Measurements from ENCODE around the gene PKDCC. TPM values are rescaled to one million over a fixed set of nuclear protein-coding genes. Genes with fewer than 3 reads are reported as not detected.

The PKDCC gene
- total RNA-seq, 6 experiments from 2014 or later, result not detected

- TF ChIP-seq, protein P1, sequence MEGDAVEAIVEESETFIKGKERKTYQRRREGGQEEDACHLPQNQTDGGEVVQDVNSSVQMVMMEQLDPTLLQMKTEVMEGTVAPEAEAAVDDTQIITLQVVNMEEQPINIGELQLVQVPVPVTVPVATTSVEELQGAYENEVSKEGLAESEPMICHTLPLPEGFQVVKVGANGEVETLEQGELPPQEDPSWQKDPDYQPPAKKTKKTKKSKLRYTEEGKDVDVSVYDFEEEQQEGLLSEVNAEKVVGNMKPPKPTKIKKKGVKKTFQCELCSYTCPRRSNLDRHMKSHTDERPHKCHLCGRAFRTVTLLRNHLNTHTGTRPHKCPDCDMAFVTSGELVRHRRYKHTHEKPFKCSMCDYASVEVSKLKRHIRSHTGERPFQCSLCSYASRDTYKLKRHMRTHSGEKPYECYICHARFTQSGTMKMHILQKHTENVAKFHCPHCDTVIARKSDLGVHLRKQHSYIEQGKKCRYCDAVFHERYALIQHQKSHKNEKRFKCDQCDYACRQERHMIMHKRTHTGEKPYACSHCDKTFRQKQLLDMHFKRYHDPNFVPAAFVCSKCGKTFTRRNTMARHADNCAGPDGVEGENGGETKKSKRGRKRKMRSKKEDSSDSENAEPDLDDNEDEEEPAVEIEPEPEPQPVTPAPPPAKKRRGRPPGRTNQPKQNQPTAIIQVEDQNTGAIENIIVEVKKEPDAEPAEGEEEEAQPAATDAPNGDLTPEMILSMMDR (IDR thresholded peaks at IDR 0.05), result no peak
- no peaks in the 10 kb centered on the region for H3K36me3 Mint-ChIP-seq (ENCODE audit: low read depth)
- peaks cover 15% of the 10 kb centered on the region for H3K27me3 Mint-ChIP-seq (ENCODE audit: insufficient read depth)
- H3K4me1 Mint-ChIP-seq (ENCODE audit: low read depth), result 0 out of 2 replicates have a peak, but pooled peaks cover 4% of the 10 kb centered on the region
- no peak overlapping the region for H3K27ac Mint-ChIP-seq
- H3K4me3 Mint-ChIP-seq, result no peak overlapping the region
- no peaks in the 10 kb centered on the region for H3K9me3 Mint-ChIP-seq
- no peak for DNase-seq
These were observed 21.5 kb upstream of the PKDCC start for GRCh38 chr2:42026272-42026671.

- peaks cover 16% of the 10 kb centered on the region for H3K27me3 Mint-ChIP-seq (ENCODE audit: insufficient read depth)
- no peaks in the 10 kb centered on the region for H3K36me3 Mint-ChIP-seq (ENCODE audit: low read depth)
- DNase-seq, result no peak
- no peak overlapping the region for H3K4me3 Mint-ChIP-seq
- TF ChIP-seq, protein P1 (IDR thresholded peaks at IDR 0.05), result no peak
- no peaks in the 10 kb centered on the region for H3K9me3 Mint-ChIP-seq
- no peak overlapping the region for H3K27ac Mint-ChIP-seq
- 0 out of 2 replicates have a peak, but pooled peaks cover 4% of the 10 kb centered on the region for H3K4me1 Mint-ChIP-seq (ENCODE audit: low read depth)
These were observed 19.2 kb upstream of the PKDCC start for GRCh38 chr2:42028571-42029148.

GRCh38 chr2:42029171-42029570 is 18.6 kb upstream of the PKDCC start:
- Mint-ChIP-seq H3K27me3 (ENCODE audit: insufficient read depth) (peaks cover 16% of the 10 kb centered on the region), H3K4me1 (ENCODE audit: low read depth) (0 out of 2 replicates have a peak, but pooled peaks cover 4% of the 10 kb centered on the region), H3K36me3 (ENCODE audit: low read depth) (no peaks in the 10 kb centered on the region), H3K27ac (no peak overlapping the region), H3K4me3 (no peak overlapping the region), H3K9me3 (no peaks in the 10 kb centered on the region)
- DNase-seq, result no peak
- TF ChIP-seq, protein P1 (IDR thresholded peaks at IDR 0.05), result no peak

DNA sequence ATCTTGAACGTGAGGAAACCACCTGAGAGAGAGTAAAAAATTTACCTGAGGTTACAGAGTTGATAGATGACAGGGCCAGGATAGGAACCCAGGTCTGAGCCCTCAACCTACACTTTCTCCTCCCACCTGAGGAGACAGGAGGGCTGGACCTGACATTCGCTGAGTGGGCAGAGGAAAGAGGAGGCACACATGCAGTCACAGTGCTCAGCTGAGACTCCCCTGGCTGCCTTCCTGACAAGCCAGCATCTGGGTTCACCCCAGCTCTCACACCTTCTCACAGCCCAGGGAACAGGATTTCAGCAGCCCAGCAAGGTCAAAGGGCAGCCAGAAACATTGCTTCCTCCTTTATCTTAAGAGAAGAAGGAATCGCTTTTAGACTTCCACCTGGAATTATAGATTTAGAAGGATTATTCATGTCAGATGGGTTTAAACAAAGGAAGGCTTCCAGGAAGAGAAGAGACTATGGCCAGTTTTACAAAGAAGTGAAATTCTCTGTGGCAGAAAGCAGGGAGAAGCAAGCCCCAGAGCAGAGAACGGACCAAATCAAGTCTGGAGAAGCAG is 18.1 kb upstream of the PKDCC start:
- no peaks in the 10 kb centered on the region for H3K36me3 Mint-ChIP-seq (ENCODE audit: low read depth)
- TF ChIP-seq, protein P1 (IDR thresholded peaks at IDR 0.05), result no peak
- no peak overlapping the region for H3K4me3 Mint-ChIP-seq
- DNase-seq, result no peak
- no peaks in the 10 kb centered on the region for H3K9me3 Mint-ChIP-seq
- no peak overlapping the region for H3K27ac Mint-ChIP-seq
- 0 out of 2 replicates have a peak, but pooled peaks cover 4% of the 10 kb centered on the region for H3K4me1 Mint-ChIP-seq (ENCODE audit: low read depth)
- H3K27me3 Mint-ChIP-seq (ENCODE audit: insufficient read depth), result peaks cover 16% of the 10 kb centered on the region

- Mint-ChIP-seq H3K9me3 (no peaks in the 10 kb centered on the region), H3K4me1 (ENCODE audit: low read depth) (no peaks in the 10 kb centered on the region), H3K27me3 (ENCODE audit: insufficient read depth) (peaks cover 14% of the 10 kb centered on the region), H3K27ac (no peak overlapping the region), H3K36me3 (ENCODE audit: low read depth) (no peaks in the 10 kb centered on the region), H3K4me3 (no peak overlapping the region)
- TF ChIP-seq, protein P1 (IDR thresholded peaks at IDR 0.05), result no peak
- DNase-seq, result no peak
These were observed 17.5 kb upstream of the PKDCC start for GRCh38 chr2:42030200-42030759.

Data from HFFc6 (cell line).